NCI-H2081 treated with DMSO at 0.1 percent for 48 hours (cell line): Measurements from ENCODE around the gene HTR6.

Experiments used
- DNase-seq: peaks from one replicate; lab custom pipeline; 2025; lab: John Stamatoyannopoulos, UW

The HTR6 gene

DNA sequence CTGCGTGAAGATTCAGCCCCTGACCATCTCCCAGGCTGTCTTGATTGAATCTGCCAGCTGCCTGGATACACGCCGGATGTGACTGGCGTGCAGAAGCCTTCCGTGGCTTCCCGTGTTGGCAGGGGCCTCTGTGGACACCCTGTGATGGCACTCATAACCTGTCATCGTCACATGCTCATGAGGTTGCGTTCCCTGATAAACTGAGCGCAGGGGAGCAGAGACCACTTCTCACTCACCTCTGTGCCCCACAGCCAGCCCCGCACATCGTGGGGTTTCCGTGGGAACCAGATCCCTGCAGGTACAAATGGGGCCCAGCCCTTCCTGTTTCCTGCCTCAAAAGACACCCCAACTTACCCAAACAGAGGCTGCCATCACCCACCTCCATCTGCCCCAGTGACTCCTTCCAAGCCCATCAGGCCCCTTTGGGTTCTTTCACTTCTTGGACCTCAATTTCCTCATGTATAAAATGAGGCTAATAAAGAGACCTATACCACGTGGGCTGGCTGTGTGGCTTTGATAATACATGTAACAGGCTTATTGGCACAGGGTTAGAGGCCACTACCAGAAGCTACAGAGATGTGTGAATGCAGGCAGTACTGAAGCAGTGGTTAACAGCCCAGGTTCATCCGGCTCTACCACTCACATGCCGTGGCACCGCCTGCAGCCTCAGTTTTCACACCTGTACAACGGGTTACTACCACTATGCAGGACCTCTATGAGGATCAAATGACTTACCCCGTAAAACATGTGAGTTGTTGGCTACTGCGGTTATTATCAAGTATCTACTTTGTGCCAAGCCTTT, 23.6 kb downstream of the HTR6 start:
- no peak for DNase-seq

- no peak for DNase-seq
Observed at GRCh38 chr1:19689085-19689757, 24.5 kb downstream of the HTR6 start.

DNA sequence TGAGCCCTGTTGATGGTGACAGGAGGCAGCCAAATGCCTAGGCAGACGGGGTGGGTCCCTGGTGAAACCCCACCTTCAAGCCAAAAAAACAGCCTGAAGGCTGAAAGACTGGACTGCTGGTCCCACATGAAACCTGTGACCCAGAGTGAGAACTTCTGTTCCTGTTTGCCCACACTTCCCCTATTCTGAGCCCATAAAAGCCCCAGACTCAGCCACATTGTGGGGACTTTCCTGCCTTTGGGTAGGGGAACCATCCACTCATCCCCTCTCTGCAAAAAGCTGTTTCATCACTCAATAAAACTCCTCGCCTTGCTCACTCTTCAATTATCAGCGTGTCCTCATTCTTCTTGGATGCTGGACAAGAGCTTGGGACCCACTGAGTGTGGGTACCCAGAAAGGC, 25.2 kb downstream of the HTR6 start:
- no peak for DNase-seq

DNA sequence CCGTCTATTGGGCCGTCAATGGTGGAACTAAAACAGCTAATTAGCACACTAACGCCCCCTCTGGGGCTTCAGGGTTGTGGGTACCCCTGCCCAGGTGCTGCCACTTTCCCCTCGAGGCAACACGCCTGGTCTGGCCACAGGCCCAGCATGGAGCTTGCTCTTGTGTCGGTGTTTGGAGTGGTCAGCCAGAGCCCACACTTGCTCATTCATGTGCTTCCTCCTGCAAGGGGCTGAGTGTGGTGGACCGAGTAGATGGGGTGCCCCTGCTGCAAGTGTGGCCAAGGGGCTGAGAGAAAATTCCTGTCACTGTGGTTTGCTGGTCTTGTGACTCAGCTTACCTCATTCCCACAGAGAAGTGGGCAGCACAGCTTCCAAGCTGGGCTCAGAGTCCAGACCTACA, 25.7 kb downstream of the HTR6 start:
- no peak for DNase-seq

DNA sequence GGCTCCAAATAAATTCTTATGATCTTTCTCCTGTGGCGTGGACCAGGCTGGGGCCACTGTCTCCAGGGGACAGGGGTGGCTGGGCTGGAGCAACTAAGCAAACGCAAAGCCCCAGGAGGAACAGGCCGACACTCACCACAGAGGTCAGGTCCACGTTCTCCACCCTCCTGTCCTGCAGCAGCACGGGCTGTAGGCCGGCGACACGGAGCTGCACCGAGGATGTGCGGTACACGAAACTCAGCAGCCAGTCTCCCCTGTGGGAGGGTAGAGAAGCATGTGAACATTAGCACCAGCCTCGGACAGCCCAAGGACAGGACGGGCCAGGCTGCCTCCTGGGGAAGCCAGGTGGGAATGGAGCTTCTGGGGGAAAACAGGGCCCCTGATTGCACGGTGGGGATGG, 29.6 kb downstream of the HTR6 start:
- no peak for DNase-seq

GRCh38 chr1:19695772-19696171, 31.1 kb downstream of the HTR6 start:
- no peak for DNase-seq

- DNase-seq = no peak
Observed at GRCh38 chr1:19696820-19697219, 32.1 kb downstream of the HTR6 start.

DNA sequence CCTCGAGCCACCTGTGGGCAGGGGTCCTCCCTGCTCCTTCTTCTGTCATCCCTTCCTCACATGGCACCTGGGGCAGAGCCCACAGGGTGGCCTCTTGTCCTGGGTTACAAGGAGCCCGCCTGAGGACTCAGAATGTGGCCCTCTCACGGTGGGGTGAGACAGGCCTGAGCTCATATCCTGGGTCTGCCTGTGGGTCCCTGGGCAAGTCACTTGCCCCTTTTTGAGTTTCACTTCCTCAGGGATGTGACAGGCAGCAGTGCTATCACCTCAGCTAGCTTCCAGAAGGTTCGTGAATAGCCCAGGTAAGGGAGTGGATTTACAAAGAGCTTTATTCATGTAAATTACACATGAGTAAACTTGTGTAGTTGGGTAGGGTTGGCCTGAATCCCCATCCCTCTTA, 33.5 kb downstream of the HTR6 start:
- DNase-seq = no peak

DNA sequence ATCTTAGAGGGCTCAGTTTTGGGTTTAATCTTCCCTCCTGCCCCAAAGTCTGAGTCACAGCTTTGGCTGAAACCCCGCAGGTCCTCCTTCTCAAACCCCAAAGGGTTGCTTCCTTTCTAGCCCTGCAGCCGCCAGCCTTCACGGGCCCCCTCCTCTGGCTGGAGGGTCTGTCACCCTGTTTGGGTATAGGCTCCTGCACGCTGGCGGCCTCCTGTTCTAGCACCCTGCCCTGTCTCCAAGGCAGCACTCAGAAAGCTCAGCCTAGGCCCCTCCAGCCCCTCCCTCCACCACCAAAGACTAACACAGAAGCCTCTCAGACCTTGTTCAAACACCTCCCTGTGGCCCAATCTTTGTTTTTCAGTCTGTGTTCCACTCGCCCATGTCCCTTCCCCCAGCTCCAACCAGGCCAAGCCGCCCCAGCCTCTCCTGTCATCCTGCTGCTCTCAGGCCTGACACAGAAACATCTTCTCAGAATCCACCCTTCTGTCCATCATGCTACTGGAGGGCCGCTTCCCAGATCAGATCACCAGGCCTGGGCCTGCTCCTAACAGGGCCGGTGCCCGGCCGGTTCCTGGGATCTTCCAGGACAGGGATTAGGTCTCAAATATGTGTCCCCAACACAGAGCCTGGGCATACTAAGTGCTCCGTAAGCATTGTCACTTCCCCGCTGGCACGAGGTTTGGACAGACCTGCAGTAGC, 35.6 kb downstream of the HTR6 start:
- DNase-seq = no peak

- DNase-seq = no peak
Observed at GRCh38 chr1:19703280-19703679, 38.6 kb downstream of the HTR6 start.

GRCh38 chr1:19704247-19705113, 39.8 kb downstream of the HTR6 start:
- no peak for DNase-seq

DNA sequence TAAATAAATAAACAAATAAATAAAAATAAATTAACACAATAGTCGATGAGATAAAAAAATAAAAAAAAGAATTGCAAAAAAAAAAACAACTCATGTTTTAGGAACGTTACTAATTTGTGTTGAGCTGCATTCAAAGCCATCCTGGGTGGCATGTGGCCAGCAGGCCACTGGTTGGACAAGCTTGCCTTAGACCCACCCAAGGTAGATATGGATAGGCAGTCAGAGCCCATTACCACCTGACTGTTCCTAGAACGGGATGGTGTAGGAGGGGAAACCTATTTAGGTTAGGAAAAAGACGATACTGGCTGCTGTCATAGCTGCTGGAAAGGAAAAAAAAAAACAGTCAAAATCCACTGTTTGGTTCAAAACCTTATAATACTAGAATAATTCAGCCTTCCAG, 40.8 kb downstream of the HTR6 start:
- no peak for DNase-seq

- no peak for DNase-seq
Observed at GRCh38 chr1:19706136-19706535, 41.5 kb downstream of the HTR6 start.

DNA sequence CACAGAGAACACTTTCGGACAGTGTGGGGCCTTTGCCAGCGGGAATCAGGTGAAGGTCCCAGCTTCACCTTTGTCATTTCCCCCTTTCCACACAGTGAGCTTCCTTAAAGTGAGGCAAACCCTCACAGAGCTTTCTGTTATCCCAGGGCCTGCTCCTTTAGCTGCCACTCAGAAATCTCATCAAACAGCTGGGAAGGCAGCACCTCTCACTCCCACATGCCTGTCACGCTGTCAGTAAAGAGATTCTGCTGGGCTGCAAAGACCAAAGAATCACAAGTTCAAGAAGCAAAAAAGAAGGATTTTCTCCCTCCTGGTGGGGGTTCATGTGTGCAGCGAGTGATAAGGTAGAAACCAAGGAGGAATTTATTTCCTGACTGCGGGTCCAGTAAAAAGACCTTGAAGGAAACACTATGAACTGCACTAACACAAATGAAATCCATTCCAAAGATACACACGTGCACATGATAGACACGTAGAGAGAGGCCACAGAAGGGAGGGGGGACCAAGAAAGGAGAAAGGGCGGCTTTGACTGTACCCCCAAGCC, 44.0 kb downstream of the HTR6 start:
- no peak for DNase-seq

DNA sequence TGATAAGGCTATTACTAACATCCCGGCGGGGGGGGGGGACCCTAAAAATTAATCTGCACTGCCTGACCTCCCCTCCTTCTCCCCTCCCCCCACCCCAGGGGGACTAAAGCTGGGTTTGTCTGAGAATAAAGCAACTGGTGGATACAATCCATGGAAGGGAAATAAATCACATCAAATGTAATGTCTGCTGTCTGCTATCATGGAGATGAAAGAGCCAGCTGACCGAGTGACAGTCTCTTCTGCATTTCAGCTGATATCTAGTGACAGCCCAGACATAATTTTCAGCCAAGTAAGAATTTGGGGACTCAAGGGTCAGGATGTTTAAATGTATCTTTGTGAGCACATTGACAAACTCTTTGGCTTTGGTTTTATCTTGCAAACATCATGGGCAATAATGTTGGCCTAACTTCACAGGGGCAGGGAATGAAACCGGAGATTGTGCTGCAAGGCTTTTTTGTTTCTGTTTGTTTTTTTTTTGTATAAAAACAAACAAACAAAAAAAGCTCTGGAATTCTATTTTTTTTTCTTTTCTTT, 44.7 kb downstream of the HTR6 start:
- no peak for DNase-seq

DNA sequence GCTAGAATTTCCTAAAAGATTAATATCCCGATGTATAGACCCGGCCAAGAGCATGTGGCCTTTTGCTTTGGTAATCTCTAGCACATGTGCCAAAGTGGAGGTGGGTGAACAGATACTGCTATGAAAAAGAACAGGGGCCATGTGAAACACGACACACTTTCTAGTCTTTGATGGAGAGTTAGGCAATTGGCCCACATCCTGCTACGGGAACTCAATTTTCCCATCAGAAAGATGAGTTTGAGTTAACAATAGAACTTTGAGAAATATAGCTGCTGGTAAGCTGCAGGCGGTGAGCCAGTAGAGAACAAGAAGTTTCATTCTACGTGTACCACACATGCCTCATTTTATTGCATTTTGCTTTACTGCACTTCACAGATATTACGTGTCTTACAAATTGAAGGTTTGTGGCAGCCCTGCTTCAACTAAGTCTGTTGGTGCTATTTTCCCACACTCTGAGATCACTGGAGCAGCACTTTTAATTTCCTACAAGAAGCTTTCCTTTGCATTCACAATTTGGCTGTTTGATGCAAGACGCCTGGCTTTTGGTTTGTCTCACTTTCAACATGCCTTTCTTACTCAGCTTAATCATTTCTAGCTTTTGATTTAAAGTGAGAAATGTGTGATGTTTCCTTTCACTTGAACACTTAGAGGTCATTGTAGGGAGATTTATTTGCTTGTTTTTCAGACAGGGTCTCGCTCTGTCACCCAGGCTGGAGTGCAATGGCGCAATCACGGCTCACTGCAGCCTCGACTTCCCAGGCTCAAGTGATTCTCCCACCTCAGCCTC, 46.3 kb downstream of the HTR6 start:
- DNase-seq = no peak

DNA sequence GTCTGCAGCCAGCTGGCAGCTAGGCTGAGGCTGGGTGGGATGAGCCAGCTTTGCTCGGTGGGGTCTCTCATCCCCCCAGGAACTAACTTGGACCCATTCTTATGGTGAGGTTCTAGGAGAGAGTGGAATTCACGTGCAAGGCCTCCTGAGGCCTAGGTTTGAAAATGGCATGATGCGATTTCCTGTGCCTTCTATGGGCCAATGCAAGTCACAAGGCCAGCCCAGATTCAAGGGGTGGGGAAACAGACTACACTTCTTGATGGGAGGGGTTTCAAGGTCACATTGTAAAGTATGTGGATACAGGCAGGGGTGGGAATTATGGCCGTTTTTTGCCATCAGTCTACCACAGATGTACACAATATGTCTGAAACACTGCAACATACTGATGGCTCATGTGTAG, 48.3 kb downstream of the HTR6 start:
- DNase-seq = no peak

DNA sequence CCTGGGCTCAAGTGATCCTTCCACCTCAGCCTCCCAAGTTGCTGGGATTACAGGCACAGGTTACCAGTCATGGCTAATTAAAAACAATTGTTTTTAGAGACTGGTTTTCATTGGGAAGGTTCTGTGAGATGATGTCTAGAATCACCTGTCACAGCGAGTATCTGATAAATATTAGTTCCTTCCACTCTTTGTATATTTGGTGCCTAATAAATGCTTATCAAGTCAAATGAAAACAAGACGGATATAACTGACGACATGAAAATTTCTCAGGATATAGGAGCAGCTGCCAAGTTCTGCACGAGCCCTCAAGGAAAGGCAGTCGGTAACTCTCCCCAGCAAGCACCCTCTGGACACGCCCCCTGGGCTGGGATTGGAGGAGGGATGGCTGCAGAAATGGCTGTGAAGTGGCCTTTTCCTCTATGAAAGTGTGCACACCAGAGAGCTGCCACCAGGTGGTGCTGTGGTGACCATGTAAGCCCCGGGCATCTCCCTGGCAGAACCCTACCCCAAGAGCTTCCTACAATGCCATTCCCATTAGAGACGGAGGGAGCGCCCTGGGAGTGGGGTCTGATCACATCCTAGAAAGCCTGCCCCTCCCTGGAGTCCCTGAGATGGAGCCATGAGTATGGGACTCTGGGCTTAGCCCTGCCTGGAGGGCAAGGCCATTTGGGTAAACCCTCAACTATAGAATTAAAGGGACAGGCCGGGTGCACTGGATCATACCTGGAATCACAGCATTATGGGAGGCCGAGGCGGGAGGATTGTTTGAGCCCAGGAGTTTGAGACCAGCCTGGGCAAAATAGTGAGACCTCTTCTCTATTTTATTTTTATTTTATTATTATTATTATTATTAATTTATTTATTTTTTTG, 50.9 kb downstream of the HTR6 start:
- DNase-seq = peak; percentile 70

- no peak for DNase-seq
Observed at GRCh38 chr1:19717467-19717866, 52.8 kb downstream of the HTR6 start.

- no peak for DNase-seq
Observed at GRCh38 chr1:19720174-19720573, 55.5 kb downstream of the HTR6 start.
